Type B pancreatic cell (in vitro differentiated cells): Measurements from ENCODE around the gene FKBP1B. TPM values are rescaled to one million over a fixed set of nuclear protein-coding genes. Genes with fewer than 3 reads are reported as not detected.
"Not testable (repeated sequence)": the region's sequence is repeated elsewhere in the genome, so short reads cannot be mapped to it uniquely, and the experiment has no call there.

Experiments
- DNase-seq: peaks from one replicate; pipeline ENCODE4 v3.0.0; 2021; ENCODE audit warnings: mixed read lengths; ENCODE audit not compliant: unreplicated experiment; ENCODE audit errors: extremely low spot score
- H3K27ac Mint-ChIP-seq: 2 replicates; pipeline ENCODE4 v1.8.0; 2021; ENCODE audit warnings: mild to moderate bottlenecking, mixed read lengths
- H3K27me3 Mint-ChIP-seq: 2 replicates; pipeline ENCODE4 v1.8.0; 2021; ENCODE audit warnings: mixed read lengths
- H3K36me3 Mint-ChIP-seq: 2 replicates; pipeline ENCODE4 v1.8.0; 2021; ENCODE audit warnings: mixed read lengths
- H3K4me1 Mint-ChIP-seq: one replicate; pipeline ENCODE4 v1.8.0; 2021; ENCODE audit warnings: mixed read lengths; ENCODE audit not compliant: unreplicated experiment
- H3K4me3 Mint-ChIP-seq: 2 replicates; pipeline ENCODE4 v1.8.0; 2021; ENCODE audit warnings: mild to moderate bottlenecking, mixed read lengths
- H3K9me3 Mint-ChIP-seq: 2 replicates; pipeline ENCODE4 v1.8.0; 2021; ENCODE audit warnings: mixed read lengths
- total RNA-seq: library from RNA; stranded (reverse); gene quantifications from 2 replicates; pipeline ENCODE4 v1.2.1, GENCODE V29; 2021; ENCODE audit warnings: low replicate concordance
- TF ChIP-seq, protein P1 (sequence below): fragments of 200-600 bp; sonication (generic); conservative IDR thresholded peaks from 2 replicates; pipeline ENCODE4 v1.5.0; 2021; ENCODE audit warnings: antibody characterized with exemption, mild to moderate bottlenecking

FKBP1B gene
- total RNA-seq, 1 donor from 2014 or later: 23.0 TPM

DNA sequence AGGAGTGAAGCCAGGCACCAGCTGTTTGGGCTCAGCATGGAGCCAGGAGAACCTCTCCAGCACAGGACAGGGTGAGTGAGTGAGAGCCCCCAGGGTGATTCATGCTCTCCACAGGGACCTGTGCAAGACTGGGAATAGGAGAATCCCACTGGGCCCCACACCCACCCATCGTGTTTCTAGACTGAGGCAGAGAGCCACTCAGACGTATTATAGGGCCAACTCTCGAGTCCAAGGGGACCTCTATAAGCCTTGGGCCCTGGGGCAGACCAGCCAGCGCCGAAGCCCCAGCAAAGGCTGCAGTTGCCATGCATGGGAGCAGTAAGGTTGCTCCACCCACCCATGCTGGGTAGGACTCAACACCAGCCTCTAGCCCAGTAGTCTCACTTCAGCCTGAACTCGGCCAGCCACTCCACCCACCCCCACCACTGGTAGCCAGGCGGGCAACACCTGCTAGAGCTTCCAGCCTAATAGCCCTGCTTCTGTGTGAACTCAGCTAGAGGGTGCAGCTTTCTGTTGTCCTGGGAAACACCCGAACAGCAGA, 54.6 kb downstream of the FKBP1B start:
- H3K27me3 Mint-ChIP-seq: no peaks in the 10 kb centered on the region

DNA sequence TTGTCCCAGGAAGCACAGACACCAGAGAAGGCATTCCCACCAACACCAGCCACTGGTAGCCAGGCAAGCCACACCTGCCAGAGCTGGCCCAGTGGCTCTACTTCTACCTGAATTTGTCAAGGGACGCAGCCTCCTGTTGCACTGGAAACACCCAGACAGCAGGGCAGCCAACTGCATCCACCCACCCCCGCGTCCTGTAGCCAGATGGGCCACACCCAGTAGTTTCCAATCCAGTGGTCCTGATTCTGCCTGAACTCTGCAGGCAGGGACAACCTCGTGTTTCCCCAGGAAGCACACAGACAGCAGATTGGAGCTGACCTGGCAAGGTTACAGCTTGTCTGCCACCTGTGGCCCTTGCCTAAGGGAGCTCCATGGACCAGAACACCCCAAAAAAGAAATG, 55.4 kb downstream of the FKBP1B start:
- Mint-ChIP-seq H3K9me3 (peaks cover 11% of the 10 kb centered on the region), H3K27ac (no peak overlapping the region), H3K27me3 (no peaks in the 10 kb centered on the region), H3K4me3 (no peak overlapping the region), H3K4me1 (no peaks in the 10 kb centered on the region), H3K36me3 (peaks cover 6% of the 10 kb centered on the region)
- TF ChIP-seq, protein P1, sequence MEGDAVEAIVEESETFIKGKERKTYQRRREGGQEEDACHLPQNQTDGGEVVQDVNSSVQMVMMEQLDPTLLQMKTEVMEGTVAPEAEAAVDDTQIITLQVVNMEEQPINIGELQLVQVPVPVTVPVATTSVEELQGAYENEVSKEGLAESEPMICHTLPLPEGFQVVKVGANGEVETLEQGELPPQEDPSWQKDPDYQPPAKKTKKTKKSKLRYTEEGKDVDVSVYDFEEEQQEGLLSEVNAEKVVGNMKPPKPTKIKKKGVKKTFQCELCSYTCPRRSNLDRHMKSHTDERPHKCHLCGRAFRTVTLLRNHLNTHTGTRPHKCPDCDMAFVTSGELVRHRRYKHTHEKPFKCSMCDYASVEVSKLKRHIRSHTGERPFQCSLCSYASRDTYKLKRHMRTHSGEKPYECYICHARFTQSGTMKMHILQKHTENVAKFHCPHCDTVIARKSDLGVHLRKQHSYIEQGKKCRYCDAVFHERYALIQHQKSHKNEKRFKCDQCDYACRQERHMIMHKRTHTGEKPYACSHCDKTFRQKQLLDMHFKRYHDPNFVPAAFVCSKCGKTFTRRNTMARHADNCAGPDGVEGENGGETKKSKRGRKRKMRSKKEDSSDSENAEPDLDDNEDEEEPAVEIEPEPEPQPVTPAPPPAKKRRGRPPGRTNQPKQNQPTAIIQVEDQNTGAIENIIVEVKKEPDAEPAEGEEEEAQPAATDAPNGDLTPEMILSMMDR: no peak
- DNase-seq: no peak

More for the DNA sequence above, 54.6 kb downstream of the FKBP1B start:
- TF ChIP-seq, protein P1: no peak
- Mint-ChIP-seq H3K9me3 (peaks cover 9% of the 10 kb centered on the region), H3K36me3 (peaks cover 6% of the 10 kb centered on the region), H3K4me1 (no peaks in the 10 kb centered on the region), H3K4me3 (no peak overlapping the region), H3K27ac (no peak overlapping the region)
- DNase-seq: no peak

DNA sequence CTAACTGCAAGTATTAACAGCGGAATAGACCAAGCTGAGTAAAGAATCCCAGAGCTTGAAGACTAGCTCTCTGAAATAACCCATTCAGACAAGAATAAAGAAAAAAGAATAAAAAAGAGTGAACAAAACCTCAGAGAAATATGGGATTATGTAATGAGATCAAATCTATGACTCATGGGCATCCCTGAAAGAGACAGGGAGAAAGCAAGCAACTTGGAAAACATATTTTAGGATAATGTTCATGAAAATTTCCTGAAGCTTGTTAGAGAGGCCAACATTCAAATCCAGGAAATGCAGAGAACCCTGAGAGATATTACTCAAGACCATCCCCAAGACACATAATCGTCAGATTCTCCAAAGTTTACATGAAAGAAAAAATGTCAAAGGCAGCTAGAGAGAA, 56.3 kb downstream of the FKBP1B start:
- DNase-seq: no peak
- Mint-ChIP-seq H3K27me3 (no peaks in the 10 kb centered on the region), H3K27ac (no peak overlapping the region), H3K36me3 (peaks cover 6% of the 10 kb centered on the region), H3K4me1 (no peaks in the 10 kb centered on the region), H3K4me3 (no peak overlapping the region), H3K9me3 (peaks cover 11% of the 10 kb centered on the region)
- TF ChIP-seq, protein P1: no peak

DNA sequence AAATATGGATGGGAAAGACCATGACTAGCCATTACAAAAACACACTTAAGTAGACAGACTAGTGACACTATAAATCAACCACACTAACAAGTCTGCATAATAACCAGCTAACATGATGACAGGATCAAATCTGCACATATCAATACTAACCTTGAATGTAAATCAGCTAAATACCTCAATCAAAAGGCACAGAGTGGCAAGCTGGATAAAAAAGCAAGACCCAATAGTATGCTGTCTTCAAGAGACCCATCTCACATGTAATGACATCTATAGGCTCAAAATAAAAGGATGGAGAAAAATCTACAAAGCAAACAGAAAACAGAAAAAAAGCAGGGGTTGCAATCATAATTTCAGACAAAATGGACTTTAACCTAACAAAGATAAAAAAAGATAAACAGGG, 57.2 kb downstream of the FKBP1B start:
- TF ChIP-seq, protein P1: no peak

DNA sequence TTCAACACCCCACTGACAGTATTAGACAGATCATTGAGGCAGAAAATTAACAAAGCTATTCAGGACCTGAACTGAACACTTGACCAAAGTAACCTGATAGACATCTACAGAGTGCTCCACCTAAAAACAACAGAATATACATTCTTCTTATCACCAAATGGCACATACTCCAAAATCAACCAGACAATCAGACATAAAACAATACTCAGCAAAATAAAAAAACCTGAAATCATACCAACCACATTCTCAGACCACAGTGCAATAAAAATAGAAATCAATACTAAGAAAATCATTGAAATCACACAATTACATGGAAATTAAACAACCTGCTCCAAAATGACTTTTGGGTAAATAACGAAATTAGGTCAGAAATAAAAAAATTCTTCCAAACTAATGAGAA, 57.8 kb downstream of the FKBP1B start:
- Mint-ChIP-seq H3K4me1 (peaks cover 9% of the 10 kb centered on the region), H3K27me3 (no peaks in the 10 kb centered on the region), H3K27ac (no peak overlapping the region), H3K9me3 (peaks cover 11% of the 10 kb centered on the region), H3K36me3 (peaks cover 6% of the 10 kb centered on the region), H3K4me3 (no peak overlapping the region)
- DNase-seq: no peak
- TF ChIP-seq, protein P1: no peak

More for the DNA sequence above, 57.2 kb downstream of the FKBP1B start:
- peaks cover 9% of the 10 kb centered on the region for H3K4me1 Mint-ChIP-seq
- no peak overlapping the region for H3K27ac Mint-ChIP-seq
- no peaks in the 10 kb centered on the region for H3K27me3 Mint-ChIP-seq
- H3K36me3 Mint-ChIP-seq: peaks cover 6% of the 10 kb centered on the region
- no peak for DNase-seq
- no peak overlapping the region for H3K4me3 Mint-ChIP-seq
- peaks cover 11% of the 10 kb centered on the region for H3K9me3 Mint-ChIP-seq

DNA sequence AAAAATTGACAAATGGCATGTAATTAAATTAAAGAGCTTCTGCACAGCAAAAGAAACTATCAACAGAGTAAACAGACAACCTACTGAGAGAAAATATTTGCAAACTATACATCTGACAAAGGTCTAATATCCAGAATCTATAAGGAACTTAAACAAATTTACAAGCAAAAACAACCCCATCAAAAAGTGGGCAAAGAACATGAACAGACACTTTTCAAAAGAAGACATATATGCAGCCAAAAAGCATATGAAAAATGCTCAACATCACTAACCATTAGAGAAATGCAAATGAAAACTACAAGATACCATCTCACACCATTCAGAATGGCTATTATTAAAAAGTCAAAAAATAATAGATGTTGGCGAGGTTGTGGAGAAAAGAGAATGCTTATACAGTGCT, 59.9 kb downstream of the FKBP1B start:
- peaks cover 16% of the 10 kb centered on the region for H3K9me3 Mint-ChIP-seq
- not testable (repeated sequence) for H3K27me3 Mint-ChIP-seq, DNase-seq

More for the DNA sequence above, 59.9 kb downstream of the FKBP1B start:
- H3K36me3 Mint-ChIP-seq, H3K4me3 Mint-ChIP-seq, H3K4me1 Mint-ChIP-seq, H3K27ac Mint-ChIP-seq: not testable (repeated sequence)
